LNCAP (cell line): ENCODE results near the gene BAG2.

ENCODE experiments used
- TF ChIP-seq, protein P1 (sequence below): fragments of 450-650 bp; IDR thresholded peaks from 2 replicates; pipeline ENCODE4 v1.5.1; 2017; ENCODE audit warnings: mild to moderate bottlenecking

The BAG2 gene

DNA sequence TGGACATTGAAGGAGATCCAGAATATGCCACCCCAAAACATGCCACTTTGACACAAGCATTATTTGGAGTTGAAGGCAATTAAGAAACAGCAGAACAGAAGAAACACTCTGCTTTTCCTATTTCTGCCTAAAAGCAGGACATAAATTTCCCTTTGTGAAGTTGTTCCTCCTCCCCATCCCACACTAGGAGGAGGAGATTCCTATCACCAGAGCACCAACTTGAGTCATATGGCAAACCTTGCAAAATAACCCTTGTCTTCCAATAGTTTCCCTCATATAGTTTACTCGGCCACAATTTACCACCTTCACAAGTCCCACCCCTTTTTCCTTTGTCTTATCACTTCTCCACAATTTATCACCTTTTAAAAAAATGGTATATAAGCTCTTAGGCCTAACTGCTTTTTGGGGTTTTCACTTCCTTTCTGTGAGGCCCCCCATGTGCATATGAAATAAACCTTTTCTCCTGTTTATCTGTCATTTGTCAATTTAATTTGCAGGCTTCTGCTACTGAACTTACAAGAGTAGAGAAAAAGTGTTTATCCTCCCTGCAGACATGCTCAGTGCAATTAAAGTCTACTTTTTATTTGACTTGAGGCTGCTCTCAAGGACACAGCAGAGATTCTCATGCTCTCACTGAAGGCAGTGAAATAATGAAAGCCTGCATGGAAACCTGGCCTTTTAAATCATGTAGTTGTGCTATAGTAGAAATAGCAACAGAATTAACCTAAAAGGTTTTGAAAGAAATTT is 52.8 kb downstream of the BAG2 start:
- TF ChIP-seq, protein P1, sequence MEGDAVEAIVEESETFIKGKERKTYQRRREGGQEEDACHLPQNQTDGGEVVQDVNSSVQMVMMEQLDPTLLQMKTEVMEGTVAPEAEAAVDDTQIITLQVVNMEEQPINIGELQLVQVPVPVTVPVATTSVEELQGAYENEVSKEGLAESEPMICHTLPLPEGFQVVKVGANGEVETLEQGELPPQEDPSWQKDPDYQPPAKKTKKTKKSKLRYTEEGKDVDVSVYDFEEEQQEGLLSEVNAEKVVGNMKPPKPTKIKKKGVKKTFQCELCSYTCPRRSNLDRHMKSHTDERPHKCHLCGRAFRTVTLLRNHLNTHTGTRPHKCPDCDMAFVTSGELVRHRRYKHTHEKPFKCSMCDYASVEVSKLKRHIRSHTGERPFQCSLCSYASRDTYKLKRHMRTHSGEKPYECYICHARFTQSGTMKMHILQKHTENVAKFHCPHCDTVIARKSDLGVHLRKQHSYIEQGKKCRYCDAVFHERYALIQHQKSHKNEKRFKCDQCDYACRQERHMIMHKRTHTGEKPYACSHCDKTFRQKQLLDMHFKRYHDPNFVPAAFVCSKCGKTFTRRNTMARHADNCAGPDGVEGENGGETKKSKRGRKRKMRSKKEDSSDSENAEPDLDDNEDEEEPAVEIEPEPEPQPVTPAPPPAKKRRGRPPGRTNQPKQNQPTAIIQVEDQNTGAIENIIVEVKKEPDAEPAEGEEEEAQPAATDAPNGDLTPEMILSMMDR, result no peak

DNA sequence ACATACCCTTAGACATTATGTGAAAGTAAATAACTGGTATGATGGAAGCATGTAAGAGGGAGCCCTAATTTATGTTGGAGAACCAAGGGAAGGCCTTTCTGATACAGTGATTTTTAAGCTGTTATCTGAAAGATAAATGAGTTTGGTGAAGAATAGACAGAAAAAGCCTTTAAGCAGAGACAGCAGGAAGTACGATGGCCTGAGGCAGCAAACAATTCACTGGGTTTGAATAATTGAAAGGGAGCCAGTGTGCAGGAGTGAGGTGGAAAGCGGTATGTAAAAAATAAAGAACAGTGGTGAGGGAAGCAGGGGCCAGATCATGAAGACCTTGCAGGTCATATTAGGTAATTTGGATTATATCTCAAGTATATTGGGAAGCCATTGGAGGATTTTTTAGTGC is 54.1 kb downstream of the BAG2 start:
- TF ChIP-seq, protein P1, result no peak
